HL-60 (cell line): ENCODE data around the gene KLHL20.

Source experiments
- DNase-seq, 2 experiments: peaks; one replicate each; pipeline ENCODE4 v3.0.0-alpha.2; 2010 to 2020; ENCODE audit warnings: low read depth in 1 of 2, low spot score in 1 of 2
- H3K27ac ChIP-seq: fragments of 250-450 bp; sonication (Bioruptor Pico); replicated peaks from 2 replicates; pipeline ENCODE4 v1.5.1; 2020; ENCODE audit warnings: mild to moderate bottlenecking, moderate library complexity
- H3K27me3 ChIP-seq: fragments of 250-450 bp; sonication (Bioruptor Pico); 2 replicates; pipeline ENCODE4 v1.5.1; 2021; ENCODE audit warnings: mild to moderate bottlenecking, moderate library complexity; ENCODE audit not compliant: insufficient read depth, poor library complexity, severe bottlenecking
- H3K4me3 ChIP-seq: replicated peaks from 2 replicates; pipeline ENCODE4 v1.5.1; 2011; ENCODE audit warnings: mild to moderate bottlenecking, control low read depth, low read length; ENCODE audit not compliant: insufficient read depth
- CTCF ChIP-seq: IDR thresholded peaks from one replicate; pipeline ENCODE4 v1.5.1; 2011; ENCODE audit warnings: low read length, control low read depth, inconsistent platforms; ENCODE audit not compliant: insufficient read depth
- GABPA ChIP-seq: IDR thresholded peaks from 2 replicates; pipeline ENCODE4 v1.6.1; 2012; ENCODE audit warnings: low read depth
- POLR2AphosphoS5 ChIP-seq: IDR thresholded peaks from 2 replicates; pipeline ENCODE4 v1.6.1; 2012; ENCODE audit warnings: low read depth
- REST ChIP-seq: IDR thresholded peaks from 2 replicates; pipeline ENCODE4 v1.6.1; 2012; ENCODE audit warnings: low read depth; ENCODE audit not compliant: insufficient replicate concordance
- SPI1 ChIP-seq: IDR thresholded peaks from 2 replicates; pipeline ENCODE4 v1.6.1; 2012; ENCODE audit warnings: low read depth, mild to moderate bottlenecking, borderline replicate concordance

Gene KLHL20

GRCh38 chr1:173749137-173749536 is 34.4 kb downstream of the KLHL20 start:
- Histone ChIP-seq H3K27me3 (no peaks in the 10 kb centered on the region), H3K4me3 (no peak overlapping the region), H3K27ac (no peak overlapping the region)
- TF ChIP-seq CTCF (no peak), SPI1 (no peak), POLR2AphosphoS5 (no peak), GABPA (no peak), REST (no peak)
- no peak for DNase-seq

- TF ChIP-seq SPI1 = no peak
- no peak for TF ChIP-seq CTCF
- TF ChIP-seq POLR2AphosphoS5 = no peak
- no peak for TF ChIP-seq GABPA
- no peak for TF ChIP-seq REST
- DNase-seq = no peak
- H3K27me3 ChIP-seq = no peaks in the 10 kb centered on the region
- H3K27ac ChIP-seq = no peak overlapping the region
- no peak overlapping the region for H3K4me3 ChIP-seq
Measured at GRCh38 chr1:173753830-173754229, 39.0 kb downstream of the KLHL20 start.

GRCh38 chr1:173757666-173758065 is 42.9 kb downstream of the KLHL20 start:
- H3K27ac ChIP-seq = no peak overlapping the region
- no peaks in the 10 kb centered on the region for H3K27me3 ChIP-seq
- no peak overlapping the region for H3K4me3 ChIP-seq
- TF ChIP-seq CTCF (no peak), SPI1 (no peak), REST (no peak), POLR2AphosphoS5 (no peak), GABPA (no peak)
- DNase-seq = no peak
